Muscle layer of colon (tissue), 2 donors: ENCODE results near the gene AKT3.
A peak's percentile ranks its signal among the peaks of the same experiment; 100 is the strongest.

ENCODE experiments used
- H3K27ac ChIP-seq: one replicate; pipeline ENCODE4 v1.7.0; 2013; ENCODE audit warnings: low read depth, mild to moderate bottlenecking, low read length, moderate library complexity
- H3K27me3 ChIP-seq, 2 donors: one replicate each; pipeline ENCODE4 v1.7.0; 2013; ENCODE audit warnings: low read length in 2 of 2, mild to moderate bottlenecking in 2 of 2; ENCODE audit not compliant: insufficient read depth in 2 of 2, control insufficient read depth in 1 of 2
- H3K36me3 ChIP-seq: one replicate; pipeline ENCODE4 v1.7.0; 2013; ENCODE audit warnings: mild to moderate bottlenecking, low read length; ENCODE audit not compliant: insufficient read depth
- H3K4me1 ChIP-seq: one replicate; pipeline ENCODE4 v1.7.0; 2013; ENCODE audit warnings: mild to moderate bottlenecking, low read length; ENCODE audit not compliant: insufficient read depth
- H3K4me3 ChIP-seq, 2 donors: one replicate each; pipeline ENCODE4 v1.7.0; 2013; ENCODE audit warnings: low read length in 2 of 2, low read depth in 1 of 2, mild to moderate bottlenecking in 1 of 2, moderate library complexity in 1 of 2
- H3K9ac ChIP-seq: one replicate; pipeline ENCODE4 v1.7.0; 2013; ENCODE audit warnings: low read length
- H3K9me3 ChIP-seq: one replicate; pipeline ENCODE4 v1.7.0; 2013; ENCODE audit warnings: mild to moderate bottlenecking, low read length
- donor health status: abdominal sarcoma.
- donor health status: Adenocarcinoma of cecum.

AKT3 gene

GRCh38 chr1:243851257-243851756 lies 1.3 kb upstream of the AKT3 start:
- Histone ChIP-seq H3K4me1 (peaks cover 11% of the 10 kb centered on the region), H3K9ac (peak overlapping the region; percentile 73), H3K27me3 (no peaks in the 10 kb centered on the region), H3K4me3 (peak overlapping the region; percentile 86 to 96), H3K27ac (peak overlapping the region; percentile 86), H3K9me3 (no peaks in the 10 kb centered on the region), H3K36me3 (no peaks in the 10 kb centered on the region)

- Histone ChIP-seq H3K4me3 (peak overlapping the region; percentile 86 to 96), H3K36me3 (no peaks in the 10 kb centered on the region), H3K9ac (peak overlapping the region; percentile 73), H3K27me3 (no peaks in the 10 kb centered on the region), H3K4me1 (peaks cover 11% of the 10 kb centered on the region), H3K9me3 (no peaks in the 10 kb centered on the region), H3K27ac (peak overlapping the region; percentile 86)
These were observed 611 bp upstream of the AKT3 start for GRCh38 chr1:243850452-243851256.

- Histone ChIP-seq H3K4me1 (peaks cover 11% of the 10 kb centered on the region), H3K36me3 (no peaks in the 10 kb centered on the region), H3K4me3 (peak overlapping the region; percentile 76 to 89), H3K27me3 (no peaks in the 10 kb centered on the region), H3K9ac (no peak overlapping the region), H3K9me3 (no peaks in the 10 kb centered on the region), H3K27ac (peak overlapping the region; percentile 84)
These were observed 432 bp downstream of the AKT3 start for GRCh38 chr1:243849421-243850201.

- Histone ChIP-seq H3K9ac (no peak overlapping the region), H3K4me3 (peak overlapping the region; percentile 76 to 89), H3K27ac (peak overlapping the region; percentile 84)
These were observed 1.1 kb downstream of the AKT3 start for GRCh38 chr1:243848858-243849420.

GRCh38 chr1:243848165-243848857 lies 1.7 kb downstream of the AKT3 start:
- Histone ChIP-seq H3K4me1 (peaks cover 15% of the 10 kb centered on the region), H3K27me3 (no peaks in the 10 kb centered on the region), H3K9me3 (no peaks in the 10 kb centered on the region), H3K4me3 (peak overlapping the region; percentile 76 to 89), H3K9ac (no peak overlapping the region), H3K27ac (peak overlapping the region; percentile 84), H3K36me3 (no peaks in the 10 kb centered on the region)

More at GRCh38 chr1:243848858-243849420, 1.1 kb downstream of the AKT3 start:
- Histone ChIP-seq H3K27me3 (no peaks in the 10 kb centered on the region), H3K9me3 (no peaks in the 10 kb centered on the region), H3K4me1 (peaks cover 14% of the 10 kb centered on the region), H3K36me3 (no peaks in the 10 kb centered on the region)

- Histone ChIP-seq H3K4me1 (peaks cover 19% of the 10 kb centered on the region), H3K27ac (no peak overlapping the region), H3K27me3 (no peaks in the 10 kb centered on the region), H3K36me3 (no peaks in the 10 kb centered on the region), H3K9me3 (no peaks in the 10 kb centered on the region), H3K9ac (no peak overlapping the region), H3K4me3 (no peak overlapping the region)
These were observed 3.3 kb downstream of the AKT3 start for GRCh38 chr1:243846761-243847160.

GRCh38 chr1:243845888-243846287 lies 4.2 kb downstream of the AKT3 start:
- Histone ChIP-seq H3K27me3 (no peaks in the 10 kb centered on the region), H3K36me3 (no peaks in the 10 kb centered on the region), H3K9ac (no peak overlapping the region), H3K4me3 (no peak overlapping the region), H3K27ac (no peak overlapping the region), H3K9me3 (no peaks in the 10 kb centered on the region), H3K4me1 (peaks cover 21% of the 10 kb centered on the region)

- no peak overlapping the region for H3K27ac ChIP-seq
These were observed 5.9 kb downstream of the AKT3 start for GRCh38 chr1:243844186-243844585.

GRCh38 chr1:243842978-243843511 lies 7.0 kb downstream of the AKT3 start:
- H3K4me3 ChIP-seq: no peak overlapping the region
- no peak overlapping the region for H3K27ac ChIP-seq
- H3K27me3 ChIP-seq: no peaks in the 10 kb centered on the region
- H3K9me3 ChIP-seq: no peaks in the 10 kb centered on the region
- no peaks in the 10 kb centered on the region for H3K36me3 ChIP-seq
- peaks cover 15% of the 10 kb centered on the region for H3K4me1 ChIP-seq
- no peak overlapping the region for H3K9ac ChIP-seq

More at GRCh38 chr1:243844186-243844585, 5.9 kb downstream of the AKT3 start:
- Histone ChIP-seq H3K9me3 (no peaks in the 10 kb centered on the region), H3K36me3 (no peaks in the 10 kb centered on the region), H3K27me3 (no peaks in the 10 kb centered on the region), H3K4me1 (peaks cover 21% of the 10 kb centered on the region), H3K4me3 (no peak overlapping the region), H3K9ac (no peak overlapping the region)

- H3K9me3 ChIP-seq: no peaks in the 10 kb centered on the region
- no peaks in the 10 kb centered on the region for H3K36me3 ChIP-seq
- H3K4me1 ChIP-seq: peaks cover 15% of the 10 kb centered on the region
- no peak overlapping the region for H3K4me3 ChIP-seq
- H3K27me3 ChIP-seq: no peaks in the 10 kb centered on the region
- no peak overlapping the region for H3K27ac ChIP-seq
- H3K9ac ChIP-seq: no peak overlapping the region
These were observed 7.9 kb downstream of the AKT3 start for GRCh38 chr1:243842161-243842560.
